Pancreas (tissue), 10 donors: ENCODE data around the gene LRBA. TPM values are rescaled to one million over a fixed set of nuclear protein-coding genes. Genes with fewer than 3 reads are reported as not detected.
A peak's percentile ranks its signal among the peaks of the same experiment; 100 is the strongest.

Experiments used
- ATAC-seq, 4 donors: fragments of 200-7000 bp; cut with Tn5 transposase; one replicate each; pipeline versions ENCODE4 v1.8.0 to v1.9.1; 2020; ENCODE audit warnings: mild to moderate bottlenecking in 4 of 4, moderate library complexity in 4 of 4
- DNase-seq, 6 donors: peaks; one replicate each; pipeline ENCODE4 v3.0.0-alpha.2; 2020
- FAIRE-seq: peaks from 2 replicates; lab custom pipeline; 2012; peaks lifted over from hg19 to GRCh38; lab: Jason Lieb, UNC
- H3K27ac ChIP-seq, 4 donors: fragments of 200-600 bp; sonication (generic); 1 replicate in 3 of 4; 2 replicates in 1 of 4; pipeline versions ENCODE4 v1.5.0 to v1.8.0; 2020
- H3K27me3 ChIP-seq, 4 donors: fragments of 200-600 bp; one replicate each; pipeline ENCODE4 v1.8.0; 2021
- H3K36me3 ChIP-seq, 3 donors: fragments of 200-600 bp; sonication (generic) in 1 of 3; one replicate each; pipeline versions ENCODE4 v1.5.0 to v1.8.0; 2020 to 2021
- H3K4me1 ChIP-seq, 3 donors: fragments of 200-600 bp; one replicate each; pipeline ENCODE4 v1.8.0; 2021
- H3K4me3 ChIP-seq, 4 donors: fragments of 200-600 bp; sonication (generic) in 2 of 4; one replicate each; pipeline versions ENCODE4 v1.5.0 to v1.8.0; 2020 to 2021
- H3K9me3 ChIP-seq, 4 donors: fragments of 200-600 bp; one replicate each; pipeline ENCODE4 v1.8.0; 2021
- CTCF ChIP-seq, 4 donors: fragments of 200-600 bp; sonication (generic) in 3 of 4; IDR thresholded peaks; one replicate each; pipeline versions ENCODE4 v1.5.0 to v1.8.0; 2021; ENCODE audit warnings: antibody characterized with exemption in 4 of 4
- WGBS, 2 donors: extraction: QIAGEN DNeasy Blood & Tissue Kit; methylation state at CpG; one replicate each; pipeline ENCODE4 v1.1.7; 2013; 5-methylcytosine and 5-hydroxymethylcytosine counted together
- intact Hi-C, 3 donors: fragments of 100-400 bp; cut with DNase I; formaldehyde crosslinking; loops; one replicate each; pipeline versions ENCODE4 v1.11.1 to v1.14.2; 2022
- polyA plus RNA-seq, 2 donors: library from polyadenylated mRNA; stranded (reverse); fragments of 200-250 nt; gene quantifications; one replicate each; pipeline ENCODE4 v1.2.3, GENCODE V29; 2013
- total RNA-seq, 6 donors: library from RNA; stranded (reverse); fragmentation: NEBNext Ultra II Directional in 4 of 6; extraction: Animal tissue kit (Norgen Biotek cat#: 25700) in 4 of 6; gene quantifications; one replicate each; pipeline versions ENCODE4 v1.2.1 to v1.2.4, GENCODE V29; 2021 to 2023
- donor health status: healthy with polysubstance abuse.
- donor health status: DM: no; HTN: no; CAD: no; lungs with moderate emphysema.
- donor health status: DM: no; HTN: no; CAD: no.
- donor health status: control.
- donor health status: control.
- donor health status: Bipolar disorder and iron deficiency.
- donor health status: DM: yes; HTN: yes; CAD: no.
- donor health status: DM: no; HTN: no; CAD: no.
- donor health status: DM: no; HTN: no; CAD: no.
- donor health status: DM: yes; HTN: yes; CAD: no.

Gene LRBA
- total and polyA plus RNA-seq, 8 donors = 6.6 to 35.3 (median 22.3) TPM

- TF ChIP-seq CTCF (IDR thresholded peaks at IDR 0.05) = no peak
- FAIRE-seq (no peak), ATAC-seq (no peak), DNase-seq (peak in 1 of 6 donors; percentile 17)
- H3K9me3 ChIP-seq = no peaks in the 10 kb centered on the region
- peaks cover 0 to 6% (median 4%) of the 10 kb centered on the region in 3 donors for H3K4me1 ChIP-seq
- H3K27me3 ChIP-seq = no peaks in the 10 kb centered on the region
- H3K27ac ChIP-seq = no peak overlapping the region
- 11 to 23% methylated on average over 8 of the region's 8 CpGs for WGBS, 2 donors
- H3K4me3 ChIP-seq = peak overlapping the region in 2 of 4 donors; percentile 77 to 94
- H3K36me3 ChIP-seq = no peaks in the 10 kb centered on the region
- intact Hi-C loops = no loop called here
These were observed 2.3 kb downstream of the LRBA start for GRCh38 chr4:151012820-151013219.

GRCh38 chr4:151012376-151012775 is 2.7 kb downstream of the LRBA start:
- H3K4me3 ChIP-seq = peak overlapping the region in 2 of 4 donors; percentile 77 to 94
- intact Hi-C loops = no loop called here
- FAIRE-seq = no peak

DNA sequence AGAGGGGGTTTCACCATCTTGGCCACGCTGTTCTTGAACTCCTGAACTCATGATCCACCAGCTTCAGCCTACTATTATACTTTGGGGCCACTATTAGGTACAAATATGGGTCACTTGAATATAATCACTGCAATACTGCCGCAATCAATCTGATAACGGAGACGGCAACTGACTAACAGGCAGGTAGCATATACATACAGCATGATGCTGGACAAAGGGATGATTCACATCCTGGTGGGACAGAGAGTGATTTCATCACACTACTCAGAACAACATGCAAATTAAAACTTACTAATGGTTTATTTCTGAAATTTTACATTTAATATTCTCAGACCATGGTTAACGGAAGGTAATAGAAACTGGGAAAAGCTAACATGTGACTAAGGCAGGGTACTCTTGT is 10.9 kb downstream of the LRBA start:
- WGBS, 2 donors = 95 to 97% methylated on average over 5 of the region's 5 CpGs
- no peak for DNase-seq
- no peak for ATAC-seq
- intact Hi-C loops = no loop called here
- FAIRE-seq = no peak
- Histone ChIP-seq H3K36me3 (no peaks in the 10 kb centered on the region), H3K27me3 (no peaks in the 10 kb centered on the region), H3K4me1 (no peaks in the 10 kb centered on the region), H3K4me3 (no peak overlapping the region), H3K9me3 (no peaks in the 10 kb centered on the region), H3K27ac (no peak overlapping the region)
- TF ChIP-seq CTCF (IDR thresholded peaks at IDR 0.05) = no peak

More at GRCh38 chr4:151012376-151012775, 2.7 kb downstream of the LRBA start:
- no peaks in the 10 kb centered on the region for H3K9me3 ChIP-seq
- no peaks in the 10 kb centered on the region for H3K27me3 ChIP-seq
- peaks cover 0 to 6% (median 4%) of the 10 kb centered on the region in 3 donors for H3K4me1 ChIP-seq
- 49 to 56% methylated on average over 2 of the region's 2 CpGs for WGBS, 2 donors
- H3K27ac ChIP-seq = no peak overlapping the region
- no peak for ATAC-seq
- no peak for DNase-seq
- H3K36me3 ChIP-seq = no peaks in the 10 kb centered on the region
- TF ChIP-seq CTCF (IDR thresholded peaks at IDR 0.05) = no peak

- Histone ChIP-seq H3K36me3 (no peaks in the 10 kb centered on the region), H3K9me3 (no peaks in the 10 kb centered on the region), H3K27me3 (no peaks in the 10 kb centered on the region), H3K4me1 (no peaks in the 10 kb centered on the region), H3K4me3 (no peak overlapping the region), H3K27ac (no peak overlapping the region)
- no peak for ATAC-seq
- FAIRE-seq = no peak
- intact Hi-C loops = no loop called here
- WGBS, 2 donors = 96 to 98% methylated on average over 7 of the region's 7 CpGs
- TF ChIP-seq CTCF (IDR thresholded peaks at IDR 0.05) = no peak
- DNase-seq = no peak
These were observed 14.2 kb downstream of the LRBA start for GRCh38 chr4:151000747-151001429.

DNA sequence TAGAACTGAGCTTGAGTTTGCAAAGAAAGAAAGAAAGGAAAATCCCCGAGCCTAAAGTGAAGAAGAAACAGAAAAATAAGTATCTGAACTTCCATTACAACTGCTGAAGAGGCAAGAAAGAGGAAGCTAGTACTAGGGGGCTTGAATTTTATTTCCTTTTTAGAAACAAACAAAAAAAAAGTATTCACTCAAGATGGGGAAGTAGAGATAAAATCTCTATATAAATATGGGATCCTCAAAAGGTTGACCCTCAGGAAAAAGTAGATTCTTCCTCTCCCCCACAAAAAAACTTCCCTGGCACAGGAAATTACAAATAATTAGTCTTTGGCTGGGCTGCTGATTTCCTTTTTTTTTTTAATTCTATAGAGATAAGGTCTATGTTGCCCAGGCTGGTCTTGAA is 16.0 kb downstream of the LRBA start:
- intact Hi-C loops = no loop called here
- H3K4me3 ChIP-seq = no peak overlapping the region
- peaks cover 0 to 7% (median 0%) of the 10 kb centered on the region in 3 donors for H3K4me1 ChIP-seq
- H3K9me3 ChIP-seq = no peaks in the 10 kb centered on the region
- ATAC-seq (no peak), FAIRE-seq (no peak), DNase-seq (no peak)
- no peaks in the 10 kb centered on the region for H3K27me3 ChIP-seq
- no peaks in the 10 kb centered on the region for H3K36me3 ChIP-seq
- WGBS, 2 donors = 96 to 98% methylated on average over 1 of the region's 1 CpG
- TF ChIP-seq CTCF (IDR thresholded peaks at IDR 0.05) = no peak
- no peak overlapping the region for H3K27ac ChIP-seq
